HepG2 (cell line): ENCODE results near the gene BAMBI. TPM values are rescaled to one million over a fixed set of nuclear protein-coding genes. Genes with fewer than 3 reads are reported as not detected.

Experiments used
- AKAP8 ChIP-seq: sonication (generic); formaldehyde crosslinking; IDR thresholded peaks from 2 replicates; pipeline ENCODE4 v1.5.1; 2020; ENCODE audit warnings: mild to moderate bottlenecking, missing genetic modification reagents
- BHLHE40 ChIP-seq: IDR thresholded peaks from 2 replicates; pipeline ENCODE4 v1.6.1; 2011; ENCODE audit warnings: low read length, improper control_type of control experiment
- BRF2 ChIP-seq: sonication (generic); formaldehyde crosslinking; IDR thresholded peaks from 2 replicates; pipeline ENCODE4 v1.8.1; 2022; ENCODE audit warnings: mild to moderate bottlenecking, missing genetic modification reagents
- IRF2 ChIP-seq: IDR thresholded peaks from 2 replicates; pipeline ENCODE4 v1.6.1; 2018; ENCODE audit warnings: missing genetic modification reagents, missing compliant biosample characterization
- KDM3A ChIP-seq: IDR thresholded peaks from 2 replicates; pipeline ENCODE4 v1.6.1; 2018; ENCODE audit warnings: low read depth, missing compliant biosample characterization
- MAZ ChIP-seq, 2 experiments: sonication (generic) in 1 of 2; formaldehyde crosslinking in 1 of 2; IDR thresholded peaks; 2 replicates each; pipeline versions ENCODE4 v1.5.0 to v1.6.1; 2012 to 2020; ENCODE audit warnings: low read depth in 2 of 2, mild to moderate bottlenecking in 2 of 2, borderline replicate concordance in 1 of 2, improper control_type of control experiment in 1 of 2, low read length in 1 of 2, missing genetic modification reagents in 1 of 2, moderate library complexity in 1 of 2
- MIER3 ChIP-seq: IDR thresholded peaks from 2 replicates; pipeline ENCODE4 v1.6.1; 2016; ENCODE audit warnings: missing compliant biosample characterization, borderline replicate concordance
- NFE2L2 ChIP-seq: fragments of 150-350 bp; IDR thresholded peaks from 2 replicates; pipeline ENCODE4 v1.6.1; 2014; ENCODE audit warnings: low read length
- PLRG1 ChIP-seq: fragments of 450-650 bp; conservative IDR thresholded peaks from 2 replicates; pipeline ENCODE4 v1.6.1; 2016
- RBM39 ChIP-seq: fragments of 200-400 bp; formaldehyde crosslinking; IDR thresholded peaks from one replicate; pipeline ENCODE4 v1.6.1; 2018; ENCODE audit warnings: antibody characterized with exemption, mild to moderate bottlenecking, low read depth, low read length; ENCODE audit not compliant: poor library complexity, severe bottlenecking
- REST ChIP-seq, 2 experiments: IDR thresholded peaks; 2 replicates each; pipeline ENCODE4 v1.6.1; 2011 to 2012; ENCODE audit warnings: low read length in 2 of 2, borderline replicate concordance in 1 of 2, low read depth in 1 of 2, mild to moderate bottlenecking in 1 of 2, moderate library complexity in 1 of 2
- SIN3A ChIP-seq: IDR thresholded peaks from 2 replicates; pipeline ENCODE4 v1.6.1; 2011; ENCODE audit warnings: low read depth, mild to moderate bottlenecking, control low read depth, low read length, borderline replicate concordance
- SNRNP70 ChIP-seq: fragments of 200-400 bp; formaldehyde crosslinking; IDR thresholded peaks from 2 replicates; pipeline ENCODE4 v1.6.1; 2017; ENCODE audit warnings: mild to moderate bottlenecking, low read depth, low read length, moderate library complexity
- TFE3 ChIP-seq: IDR thresholded peaks from 2 replicates; pipeline ENCODE4 v1.6.1; 2016
- ZBTB39 ChIP-seq: sonication (generic); formaldehyde crosslinking; IDR thresholded peaks from 2 replicates; pipeline ENCODE4 v1.5.0; 2020; ENCODE audit warnings: missing genetic modification reagents
- ZFP90 ChIP-seq: sonication (generic); formaldehyde crosslinking; IDR thresholded peaks from 2 replicates; pipeline ENCODE4 v1.8.0; 2022; ENCODE audit warnings: missing genetic modification reagents, mild to moderate bottlenecking, inconsistent platforms, borderline replicate concordance
- ZNF441 ChIP-seq: sonication (generic); formaldehyde crosslinking; IDR thresholded peaks from 2 replicates; pipeline ENCODE4 v1.7.0; 2021; ENCODE audit warnings: missing genetic modification reagents, borderline replicate concordance
- ZNF670 ChIP-seq: sonication (generic); formaldehyde crosslinking; IDR thresholded peaks from 2 replicates; pipeline ENCODE4 v1.8.0; 2022; ENCODE audit warnings: mild to moderate bottlenecking, missing genetic modification reagents, borderline replicate concordance
- ZNF674 ChIP-seq: sonication (generic); formaldehyde crosslinking; IDR thresholded peaks from 2 replicates; pipeline ENCODE4 v1.5.0; 2020; ENCODE audit warnings: low read depth, mild to moderate bottlenecking, missing genetic modification reagents
- polyA plus RNA-seq, 8 experiments: library from polyadenylated mRNA; depleted of rRNA in 3 of 8; stranded (reverse) in 7 of 8; unstranded in 1 of 8; fragments of >200 nt; fragmentation: Illumina TruSeq in 4 of 8; extraction: Trizol in 4 of 8; gene quantifications; 2 replicates each; pipeline versions ENCODE4 v1.2.1 to v1.2.3, GENCODE V29; 2011 to 2016; ENCODE audit warnings: low read depth in 4 of 8, missing spikeins in 1 of 8, mixed read lengths in 1 of 8; ENCODE audit not compliant: insufficient read depth in 1 of 8
- total RNA-seq, 5 experiments: library from RNA; depleted of rRNA; stranded (reverse); fragments of >200 nt; fragmentation: Illumina TruSeq; extraction: Trizol; gene quantifications; 2 replicates each; pipeline ENCODE4 v1.2.3, GENCODE V29; 2016; ENCODE audit warnings: low read depth in 1 of 5

The BAMBI gene
- total and polyA plus RNA-seq, 2 of the 13 experiments (the other 11 are each of a cell fraction or from before 2014, with no cell fraction given) = 12.0 to 23.6 TPM

GRCh38 chr10:28663576-28664368, 13.5 kb upstream of the BAMBI start (continued):
- TF ChIP-seq MAZ (IDR thresholded peaks at IDR 0.05; ENCODE audit: borderline replicate concordance, low read depth, low read length) (no peak), MAZ (CRISPR knock-in tag; IDR thresholded peaks at IDR 0.05; ENCODE audit: low read depth) (no peak), ZBTB39 (CRISPR knock-in tag) (no peak), SIN3A (no peak), RBM39 (no peak), MIER3 (CRISPR knock-in tag) (no peak), ZFP90 (CRISPR knock-in tag) (no peak), TFE3 (CRISPR knock-in tag) (no peak), AKAP8 (CRISPR knock-in tag) (no peak), KDM3A (CRISPR knock-in tag) (0 out of 2 replicates have a peak, but pooled peaks have one; percentile 33), ZNF441 (CRISPR knock-in tag) (no peak), ZNF674 (no peak), REST (IDR thresholded peaks at IDR 0.05; ENCODE audit: borderline replicate concordance in 1 of 2, low read depth in 1 of 2, low read length in 2 of 2) (no peak), BHLHE40 (no peak), IRF2 (CRISPR knock-in tag) (0 out of 2 replicates have a peak, but pooled peaks have one; percentile 28), BRF2 (no peak), PLRG1 (no peak), ZNF670 (no peak), NFE2L2 (no peak), SNRNP70 (no peak)
